ENCODE data around the gene RPL28. TPM values are rescaled to one million over a fixed set of nuclear protein-coding genes. Genes with fewer than 3 reads are reported as not detected.

The RPL28 gene
- total RNA-seq, 3 donors from 2014 or later, result 942 to 1,365 (median 1,241) TPM

- DNase-seq (peak in 1 of 3 donors; percentile 44), ATAC-seq (no peak)
- intact Hi-C loops (cut with DNase I, micrococcal nuclease), result no loop called here
- Histone ChIP-seq H3K4me1 (ENCODE audit: low read depth) (no peaks in the 10 kb centered on the region), H3K4me3 (no peak within 1 kb of the TSS), H3K36me3 (ENCODE audit: low read depth) (no peaks in the 10 kb centered on the region), H3K9me3 (no peaks in the 10 kb centered on the region)
- TF ChIP-seq CTCF (IDR thresholded peaks at IDR 0.05), result no peak
These were observed 22.6 kb upstream of the RPL28 start, which contains the start of gene GARIN5B for GRCh38 chr19:55362990-55363716. GARIN5B (minus strand) TSS chr19:55363260; CDS start chr19:55363066, 194 bp downstream.

- TF ChIP-seq CTCF (IDR thresholded peaks at IDR 0.05), result no peak
- H3K4me1 ChIP-seq (ENCODE audit: low read depth), result peaks cover 8% of the 10 kb centered on the region
- intact Hi-C loops (cut with DNase I, micrococcal nuclease), result no loop called here
- H3K4me3 ChIP-seq, result no peak overlapping the region
- H3K9me3 ChIP-seq, result no peaks in the 10 kb centered on the region
- DNase-seq (no peak), ATAC-seq (no peak)
- no peaks in the 10 kb centered on the region for H3K36me3 ChIP-seq (ENCODE audit: low read depth)
These were observed 20.5 kb upstream of the RPL28 start for GRCh38 chr19:55365245-55365644.

GRCh38 chr19:55365964-55366363 is 19.8 kb upstream of the RPL28 start:
- DNase-seq, result no peak
- TF ChIP-seq CTCF (IDR thresholded peaks at IDR 0.05), result no peak
- intact Hi-C loops (cut with DNase I, micrococcal nuclease), result no loop called here
- peaks cover 8% of the 10 kb centered on the region for H3K4me1 ChIP-seq (ENCODE audit: low read depth)
- H3K36me3 ChIP-seq (ENCODE audit: low read depth), result no peaks in the 10 kb centered on the region
- H3K4me3 ChIP-seq, result no peak overlapping the region
- no peak for ATAC-seq
- H3K9me3 ChIP-seq, result no peaks in the 10 kb centered on the region

DNA sequence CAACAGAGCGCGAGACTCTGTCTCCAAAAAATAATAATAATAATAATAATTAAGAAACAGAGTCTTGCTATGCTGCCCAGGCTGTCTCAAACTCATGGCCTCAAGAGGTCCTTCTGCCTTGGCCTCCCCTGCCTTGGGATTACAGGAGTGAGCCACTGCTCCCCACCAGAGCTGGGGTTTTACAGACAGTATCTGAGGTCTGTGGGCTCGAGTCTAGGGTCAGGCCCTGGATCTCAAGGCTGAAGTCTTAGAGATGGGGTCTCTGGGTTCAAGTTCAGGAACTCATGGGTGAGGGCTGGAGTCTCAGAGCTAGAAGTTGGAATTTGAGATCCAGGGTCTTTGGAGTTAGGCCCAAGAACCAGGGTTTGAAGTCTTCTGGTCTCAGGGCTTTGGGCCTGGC is 18.9 kb upstream of the RPL28 start:
- ATAC-seq, result no peak
- H3K4me3 ChIP-seq, result no peak overlapping the region
- intact Hi-C loops (cut with DNase I, micrococcal nuclease), result no loop called here
- H3K4me1 ChIP-seq (ENCODE audit: low read depth), result peaks cover 8% of the 10 kb centered on the region
- H3K9me3 ChIP-seq, result no peaks in the 10 kb centered on the region
- no peak for TF ChIP-seq CTCF (IDR thresholded peaks at IDR 0.05)
- no peaks in the 10 kb centered on the region for H3K36me3 ChIP-seq (ENCODE audit: low read depth)
- DNase-seq, result no peak

GRCh38 chr19:55368106-55368505 is 17.6 kb upstream of the RPL28 start:
- ATAC-seq, result no peak
- no peak overlapping the region for H3K4me3 ChIP-seq

More at GRCh38 chr19:55368106-55368505, 17.6 kb upstream of the RPL28 start:
- Histone ChIP-seq H3K9me3 (no peaks in the 10 kb centered on the region), H3K4me1 (ENCODE audit: low read depth) (peaks cover 8% of the 10 kb centered on the region), H3K36me3 (ENCODE audit: low read depth) (no peaks in the 10 kb centered on the region)
- no peak for TF ChIP-seq CTCF (IDR thresholded peaks at IDR 0.05)
- DNase-seq, result no peak
- intact Hi-C loops (cut with DNase I, micrococcal nuclease), result no loop called here
